Measurements from ENCODE around the gene S100PBP. TPM values are rescaled to one million over a fixed set of nuclear protein-coding genes. Genes with fewer than 3 reads are reported as not detected.

Gene S100PBP
- total and polyA plus RNA-seq, 9 of the 15 experiments (the other 6 are each of a cell fraction or from before 2014, with no cell fraction given) = 22.9 to 60.2 (median 32.9) TPM

GRCh38 chr1:32830092-32830852, 12.8 kb downstream of the S100PBP start (continued):
- TF ChIP-seq OTX1 (CRISPR knock-in tag; IDR thresholded peaks at IDR 0.05) = no peak
- TF ChIP-seq DPF2 (IDR thresholded peaks at IDR 0.05) = no peak
- no peak for TF ChIP-seq ZNF354B (CRISPR knock-in tag; IDR thresholded peaks at IDR 0.05)
- TF ChIP-seq ZNF12 (CRISPR knock-in tag; IDR thresholded peaks at IDR 0.05) = no peak

DNA sequence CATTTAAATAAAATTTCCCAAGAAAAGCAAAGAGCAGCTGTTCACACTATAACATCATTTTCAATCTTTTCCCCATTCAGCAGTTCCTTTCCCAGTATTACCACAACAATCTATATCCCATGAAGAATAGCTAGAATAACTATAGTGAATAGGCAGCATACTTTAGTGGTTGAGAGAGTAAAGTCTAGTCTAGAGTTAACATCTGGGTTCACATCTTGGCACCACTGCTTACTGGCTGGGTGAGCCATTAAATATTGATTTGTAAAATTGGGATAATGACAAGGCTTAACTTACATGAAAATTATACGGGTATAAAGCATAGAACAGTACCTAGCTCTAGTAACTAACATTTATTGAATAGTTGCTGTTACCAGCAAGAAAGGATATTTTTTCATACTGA, 14.4 kb downstream of the S100PBP start:
- H4K20me1 ChIP-seq (replicated peaks; ENCODE audit: control insufficient read depth, insufficient read depth, low read length) = no peaks in the 10 kb centered on the region
- no peak overlapping the region for H3K27ac ChIP-seq (ENCODE audit: extremely low read depth, low read depth, low read length)
- no peak overlapping the region for H3K4me2 ChIP-seq (ENCODE audit: insufficient read depth, low read length)
- ChIA-PET CTCF (ENCODE audit: low intra/inter-chr PET ratio) (no interaction called here), POLR2A (interaction anchor here (0.5 to 2.1 kb wide), 2 partner anchors 9 to 15 kb away, joined by 3 to 6 read pairs; partner anchors contain the start of genes S100PBP and YARS1)
- H3K79me2 ChIP-seq (ENCODE audit: control insufficient read depth, insufficient read depth, low read length) = no peaks in the 10 kb centered on the region
- H3K9ac ChIP-seq (ENCODE audit: insufficient read depth in 1 of 2, low read depth in 2 of 2, low read length in 2 of 2) = no peak overlapping the region
- no peaks in the 10 kb centered on the region for H3K9me3 ChIP-seq (replicated peaks; ENCODE audit: control insufficient read depth, insufficient read depth, low read depth, low read length)
- H3K4me3 ChIP-seq = no peak overlapping the region
- H3K9me1 ChIP-seq (ENCODE audit: control insufficient read depth, insufficient read depth, low read length) = no peaks in the 10 kb centered on the region
- WGBS (ENCODE audit: insufficient coverage, low coverage, missing lambda C conversion rate) = 89% methylated on average over 1 of the region's 1 CpG
- DNase-seq (ENCODE audit: extremely low read depth in 1 of 4, low spot score in 3 of 4) (no peak), FAIRE-seq (no peak), ATAC-seq (no peak)
- no peaks in the 10 kb centered on the region for H3K4me1 ChIP-seq (replicated peaks in 1 of 2; ENCODE audit: control insufficient read depth in 2 of 2, insufficient read depth in 2 of 2, low read length in 2 of 2)
- H3K27me3 ChIP-seq (ENCODE audit: control insufficient read depth in 2 of 2, insufficient read depth in 2 of 2, low read length in 2 of 2) = no peaks in the 10 kb centered on the region
- no TSS peak for BruUV-seq (replicated peaks)
- intact Hi-C loops (cut with micrococcal nuclease) (no loop called here), in situ Hi-C loops (cut with MboI) (no loop called here)
- no peak overlapping the region for H2AFZ ChIP-seq (ENCODE audit: low read depth, low read length)
- H3K36me3 ChIP-seq (ENCODE audit: control insufficient read depth, insufficient read depth, low read length) = peaks cover 90% of the 10 kb centered on the region
- no peak for TF ChIP-seq CXXC5 (CRISPR knock-in tag; IDR thresholded peaks at IDR 0.05)
- TF ChIP-seq FUS (optimal IDR thresholded peaks at IDR 0.05; ENCODE audit: low read depth, low read length) = no peak
- TF ChIP-seq, protein P1, sequence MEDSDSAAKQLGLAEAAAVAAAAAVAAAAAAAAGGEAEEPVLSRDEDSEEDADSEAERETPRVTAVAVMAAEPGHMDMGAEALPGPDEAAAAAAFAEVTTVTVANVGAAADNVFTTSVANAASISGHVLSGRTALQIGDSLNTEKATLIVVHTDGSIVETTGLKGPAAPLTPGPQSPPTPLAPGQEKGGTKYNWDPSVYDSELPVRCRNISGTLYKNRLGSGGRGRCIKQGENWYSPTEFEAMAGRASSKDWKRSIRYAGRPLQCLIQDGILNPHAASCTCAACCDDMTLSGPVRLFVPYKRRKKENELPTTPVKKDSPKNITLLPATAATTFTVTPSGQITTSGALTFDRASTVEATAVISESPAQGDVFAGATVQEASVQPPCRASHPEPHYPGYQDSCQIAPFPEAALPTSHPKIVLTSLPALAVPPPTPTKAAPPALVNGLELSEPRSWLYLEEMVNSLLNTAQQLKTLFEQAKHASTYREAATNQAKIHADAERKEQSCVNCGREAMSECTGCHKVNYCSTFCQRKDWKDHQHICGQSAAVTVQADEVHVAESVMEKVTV (CRISPR knock-in tag; IDR thresholded peaks at IDR 0.05) = no peak
- no peak for TF ChIP-seq NFE2L1 (tag; IDR thresholded peaks at IDR 0.05; ENCODE audit: borderline replicate concordance, low read depth)

Measured in K562 (cell line).